HG03575 (cell line): ENCODE measurements around the gene GDPD5.
"Not testable (repeated sequence)": the region's sequence is repeated elsewhere in the genome, so short reads cannot be mapped to it uniquely, and the experiment has no call there.

Source experiments
- ATAC-seq: cut with Tn5 transposase; IDR thresholded peaks from one replicate; pipeline ENCODE4 v1.9.1; 2021; ENCODE audit not compliant: unreplicated experiment, insufficient number of reproducible peaks, low FRiP score; ENCODE audit errors: extremely low read depth

GDPD5 gene

DNA sequence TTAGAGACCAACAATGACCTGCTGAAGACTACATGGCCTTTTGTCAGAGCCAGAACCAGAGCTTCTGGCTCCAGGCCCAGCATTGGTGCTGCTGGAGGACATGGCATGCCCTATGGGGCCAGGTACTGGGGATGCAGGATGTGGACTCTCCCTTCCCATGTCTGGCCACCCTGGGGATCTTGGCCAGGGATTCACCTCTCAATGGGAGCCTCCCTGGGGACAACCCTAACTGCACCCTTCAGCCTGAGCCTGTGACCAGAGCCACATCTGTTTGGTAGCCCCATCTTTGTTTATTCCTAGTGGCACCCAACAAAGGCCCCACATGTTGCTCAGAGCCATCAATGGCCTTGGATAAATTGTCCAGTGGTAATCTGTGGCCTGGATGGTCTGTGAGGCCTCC is 98.6 kb downstream of the GDPD5 start:
- no peak for ATAC-seq

DNA sequence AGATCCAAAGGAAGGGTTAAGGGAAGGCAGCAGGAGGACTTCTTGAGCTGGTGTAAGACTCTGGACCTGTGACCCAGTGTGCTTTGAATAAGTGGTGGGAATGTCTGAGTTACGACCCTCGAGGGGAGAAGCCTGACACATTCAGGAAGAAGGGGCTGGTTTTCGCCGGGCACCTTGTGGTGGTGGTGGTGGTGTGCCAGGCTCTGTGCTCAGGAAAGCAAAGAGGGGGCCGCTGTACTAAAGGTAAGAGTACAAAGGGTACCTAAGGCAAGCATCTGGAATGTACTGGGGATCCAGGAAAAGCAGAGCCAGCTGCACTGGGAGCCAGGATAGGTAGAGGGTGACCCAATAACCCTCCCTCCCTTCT is 99.0 kb downstream of the GDPD5 start:
- ATAC-seq: no peak

- no peak for ATAC-seq
Observed at GRCh38 chr11:75425422-75425821, 100.3 kb downstream of the GDPD5 start.

GRCh38 chr11:75424396-75424795 is 101.3 kb downstream of the GDPD5 start:
- ATAC-seq: no peak

DNA sequence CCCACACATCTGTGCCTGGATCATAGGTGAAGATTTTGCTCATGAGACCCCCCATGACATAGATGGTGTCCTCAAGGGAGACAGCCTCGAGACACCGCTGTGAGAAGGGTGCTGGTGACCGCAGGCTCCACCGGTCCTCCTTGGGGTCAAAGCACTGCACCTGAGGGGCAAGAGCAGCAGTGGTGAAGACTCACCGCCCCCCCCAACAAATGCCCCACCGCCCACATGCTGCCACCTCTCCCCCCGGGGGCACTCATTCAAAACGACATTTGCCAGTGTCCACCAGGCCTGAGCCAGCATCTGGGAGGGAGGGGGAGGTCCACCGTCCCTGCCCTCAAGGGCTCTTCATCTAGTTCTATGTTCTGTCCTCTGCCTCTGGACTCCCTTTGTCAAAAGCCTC is 102.0 kb downstream of the GDPD5 start:
- ATAC-seq: no peak

- no peak for ATAC-seq
Observed at GRCh38 chr11:75422248-75423231, 103.2 kb downstream of the GDPD5 start.

- ATAC-seq: no peak
Observed at GRCh38 chr11:75421902-75422247, 103.9 kb downstream of the GDPD5 start.

DNA sequence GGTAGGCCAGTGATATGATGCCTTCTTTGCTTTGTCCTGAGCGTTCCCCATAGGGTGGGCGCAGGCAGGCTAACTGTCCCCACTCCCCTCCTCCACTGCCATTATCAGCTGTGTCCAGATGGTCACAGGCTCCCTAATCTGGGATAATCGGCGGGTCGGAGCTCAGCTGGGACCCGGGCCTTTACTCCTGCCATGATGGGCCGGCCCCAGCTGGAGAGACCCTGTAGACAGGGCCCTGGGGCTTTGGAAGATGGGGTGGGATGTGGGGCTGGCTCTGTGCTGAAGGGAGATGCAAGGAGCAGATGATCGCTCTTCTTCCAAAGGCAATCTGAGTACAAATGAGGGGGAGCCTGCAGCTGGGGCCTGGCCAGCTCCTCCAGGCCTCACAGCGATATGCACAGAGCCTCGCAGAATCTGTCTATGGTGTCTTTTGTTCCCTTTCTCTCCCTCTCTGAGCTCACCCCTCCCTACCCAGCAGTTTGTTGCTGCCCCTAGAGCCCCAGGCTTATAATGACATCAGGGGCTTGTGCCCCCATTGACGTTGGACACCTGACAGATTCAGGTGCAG is 104.6 kb downstream of the GDPD5 start:
- no peak for ATAC-seq

GRCh38 chr11:75420224-75421034 is 105.3 kb downstream of the GDPD5 start:
- ATAC-seq: no peak

GRCh38 chr11:75413864-75414263 is 111.9 kb downstream of the GDPD5 start:
- no peak for ATAC-seq

GRCh38 chr11:75413146-75413545 is 112.6 kb downstream of the GDPD5 start:
- ATAC-seq: not testable (repeated sequence)

- not testable (repeated sequence) for ATAC-seq
Observed at GRCh38 chr11:75409971-75410370, 115.8 kb downstream of the GDPD5 start.

GRCh38 chr11:75408957-75409219 is 116.9 kb downstream of the GDPD5 start:
- no peak for ATAC-seq

GRCh38 chr11:75406338-75406777 is 119.4 kb downstream of the GDPD5 start:
- ATAC-seq: no peak

- ATAC-seq: no peak
Observed at GRCh38 chr11:75403983-75404658, 121.6 kb downstream of the GDPD5 start.

DNA sequence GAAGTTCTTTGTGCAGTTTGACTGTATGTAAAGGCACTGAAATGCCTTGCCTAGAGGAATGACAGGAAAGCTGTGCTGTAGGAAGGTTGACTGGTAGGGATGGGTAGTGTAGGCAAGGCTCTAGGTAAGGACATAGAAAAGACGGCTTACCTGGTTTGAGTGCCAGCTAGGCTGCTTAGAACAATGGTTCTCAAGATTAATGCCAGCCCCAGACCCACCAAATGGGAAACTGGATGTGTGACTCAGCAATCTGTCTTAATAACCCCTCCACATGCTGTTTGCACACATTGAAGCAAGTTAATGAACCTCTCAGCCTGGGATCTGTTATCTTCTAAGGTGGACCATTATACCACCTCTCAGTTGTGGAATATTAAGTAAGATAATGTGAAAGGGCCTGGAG is 122.7 kb downstream of the GDPD5 start:
- no peak for ATAC-seq

- no peak for ATAC-seq
Observed at GRCh38 chr11:75402002-75402773, 123.6 kb downstream of the GDPD5 start.

DNA sequence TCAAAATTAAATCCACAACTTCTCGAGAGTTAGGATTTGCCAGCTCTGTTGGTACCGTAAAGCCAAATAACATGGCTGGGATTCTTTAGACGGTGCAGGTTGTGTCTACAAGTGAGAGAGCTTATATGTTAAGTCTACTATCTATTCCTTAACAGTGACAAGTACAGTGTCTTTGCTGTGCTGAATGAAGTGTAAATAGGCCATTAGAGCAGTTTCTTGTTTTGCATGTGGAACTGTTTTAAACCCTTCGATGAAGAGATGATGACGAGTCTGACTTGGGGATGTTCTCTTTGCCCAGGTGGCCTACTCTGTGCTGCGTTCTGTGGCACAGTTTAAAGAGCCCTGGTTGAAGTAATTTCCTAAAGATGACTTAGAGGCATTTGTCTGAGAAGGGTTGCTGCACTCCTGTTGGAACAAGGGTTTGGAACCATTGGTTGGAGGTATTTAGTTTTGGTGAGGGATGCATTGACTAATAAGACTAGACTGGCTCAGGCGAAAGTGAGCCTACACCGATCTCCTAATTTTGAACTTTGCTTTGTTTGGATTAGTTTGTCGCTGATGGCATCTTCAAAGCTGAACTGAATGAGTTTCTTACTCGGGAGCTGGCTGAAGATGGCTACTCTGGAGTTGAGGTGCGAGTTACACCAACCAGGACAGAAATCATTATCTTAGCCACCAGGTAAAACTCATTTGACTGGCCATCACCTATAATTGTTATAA is 125.4 kb downstream of the GDPD5 start:
- ATAC-seq: no peak
